HG03039 (cell line): ENCODE measurements around the gene KRT6C.
"Not testable (repeated sequence)": the region's sequence is repeated elsewhere in the genome, so short reads cannot be mapped to it uniquely, and the experiment has no call there.

Experiments used
- ATAC-seq: cut with Tn5 transposase; IDR thresholded peaks from one replicate; pipeline ENCODE4 v1.9.1; 2021; ENCODE audit warnings: mild to moderate bottlenecking, moderate library complexity; ENCODE audit not compliant: unreplicated experiment

KRT6C gene

DNA sequence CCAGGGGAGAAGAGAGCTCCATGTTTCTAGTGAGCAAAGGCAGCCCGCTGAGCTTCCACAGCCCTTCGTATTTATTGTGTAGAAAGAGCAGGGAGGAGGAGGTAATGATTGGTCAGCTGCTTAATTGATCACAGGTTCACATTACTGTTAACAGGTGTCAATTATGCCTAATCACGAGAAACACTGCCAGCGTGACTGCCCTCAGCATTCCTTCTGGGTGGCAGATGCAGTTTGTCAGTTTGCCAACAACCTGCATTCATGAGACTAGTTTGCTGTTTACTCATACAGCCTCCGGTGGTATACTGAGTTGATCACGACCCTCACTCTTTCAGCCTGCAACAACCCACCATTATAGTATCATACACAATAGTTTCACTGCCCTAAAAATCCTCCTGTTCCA, 27.0 kb upstream of the KRT6C start:
- not testable (repeated sequence) for ATAC-seq

GRCh38 chr12:52499806-52500560, 26.4 kb upstream of the KRT6C start:
- no peak for ATAC-seq

DNA sequence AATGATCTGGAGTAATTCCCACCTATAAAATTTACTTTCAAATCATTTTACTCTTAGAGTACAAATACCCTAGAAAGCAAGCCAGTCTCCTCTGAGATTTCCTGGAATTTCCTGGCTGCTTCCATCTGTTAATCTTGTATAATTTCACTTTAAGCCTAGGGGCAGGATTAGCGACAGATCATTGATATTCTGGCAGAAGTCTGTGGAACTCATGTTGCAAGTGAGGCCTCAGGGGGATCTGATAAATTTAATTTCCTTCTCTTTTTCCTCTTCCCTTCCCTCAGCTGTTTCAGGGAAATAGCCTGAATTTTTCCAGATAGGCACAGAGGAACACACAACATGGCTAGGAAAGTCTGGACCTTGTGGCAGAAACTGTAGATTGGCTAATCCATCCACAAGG, 25.3 kb upstream of the KRT6C start:
- no peak for ATAC-seq

DNA sequence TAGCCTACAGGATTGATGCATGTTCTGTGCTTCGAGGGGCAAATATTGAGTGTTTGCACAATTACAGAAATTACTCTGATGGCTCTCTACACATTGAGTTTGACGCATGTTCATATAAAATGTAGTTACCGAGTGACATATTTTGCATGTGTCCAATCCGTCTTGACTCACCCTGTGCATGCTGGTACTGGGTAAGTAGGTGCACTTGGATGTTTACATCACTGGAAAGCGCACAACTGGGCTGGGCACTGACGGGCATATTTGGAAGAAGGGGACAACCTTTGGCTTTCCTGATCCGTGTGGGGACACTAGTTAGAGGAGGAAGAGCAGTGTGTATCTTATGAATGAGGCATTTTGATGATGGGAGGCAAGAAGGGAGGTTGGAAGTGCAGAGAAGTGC, 24.4 kb upstream of the KRT6C start:
- no peak for ATAC-seq

GRCh38 chr12:52496590-52497071, 23.0 kb upstream of the KRT6C start:
- ATAC-seq = no peak

DNA sequence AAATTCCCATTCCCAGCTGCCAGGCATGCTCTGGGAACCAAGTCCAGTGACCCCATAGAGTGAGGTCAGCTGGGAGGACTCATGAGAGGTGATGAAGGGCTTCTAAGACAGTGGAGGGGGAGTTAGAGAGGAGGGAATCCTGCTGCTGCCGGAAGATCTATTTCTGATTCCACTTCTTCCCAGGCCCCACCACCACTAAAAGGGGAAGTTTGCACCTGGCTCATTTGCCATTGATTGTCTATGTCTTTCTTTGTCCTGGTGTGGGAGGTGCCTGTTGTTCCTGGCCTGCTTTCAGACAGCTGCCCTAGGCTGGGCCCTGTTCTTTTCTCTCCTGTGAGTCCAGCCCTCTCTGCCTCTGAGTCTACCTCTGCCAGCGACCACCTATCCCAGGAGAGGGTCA, 22.4 kb upstream of the KRT6C start:
- ATAC-seq = no peak

DNA sequence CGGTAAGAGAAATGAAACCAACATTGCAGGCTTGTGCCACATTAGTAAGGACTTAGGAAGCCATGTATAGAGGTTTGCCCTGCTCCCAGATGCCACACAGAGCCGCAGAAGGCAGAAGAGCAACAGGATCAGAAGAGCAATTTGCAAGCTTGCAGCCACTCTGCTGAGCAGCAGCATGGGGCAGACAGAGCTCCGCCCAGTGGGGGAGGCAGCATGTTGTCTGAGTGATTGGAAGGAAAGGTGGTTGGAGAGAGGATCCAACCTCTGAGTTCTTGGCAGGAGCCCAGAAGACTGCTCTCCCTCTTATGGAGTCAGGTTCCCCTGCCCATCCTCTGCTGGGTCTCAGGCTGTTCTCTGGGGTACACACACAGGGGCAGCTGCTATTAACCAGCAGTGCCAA, 21.8 kb upstream of the KRT6C start:
- ATAC-seq = no peak

DNA sequence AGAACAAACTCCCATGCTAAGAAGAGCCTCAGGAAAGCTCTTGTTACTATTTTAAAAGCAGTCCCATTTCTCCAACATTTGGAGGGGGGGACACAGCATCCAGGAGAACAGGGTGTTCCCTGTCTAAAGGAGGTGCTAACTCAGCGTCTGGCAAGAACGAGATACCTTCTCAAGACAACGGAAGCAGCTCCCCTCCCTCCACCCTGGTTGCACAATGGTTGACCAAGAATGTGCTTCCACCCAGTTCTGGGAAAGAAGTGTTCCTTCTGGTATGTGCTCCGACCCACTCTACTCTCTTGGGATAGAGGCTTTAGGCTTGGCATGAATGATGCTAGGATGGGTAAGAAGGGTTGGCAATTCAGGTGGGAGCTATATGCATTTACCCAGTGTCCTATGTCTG, 20.9 kb upstream of the KRT6C start:
- no peak for ATAC-seq

DNA sequence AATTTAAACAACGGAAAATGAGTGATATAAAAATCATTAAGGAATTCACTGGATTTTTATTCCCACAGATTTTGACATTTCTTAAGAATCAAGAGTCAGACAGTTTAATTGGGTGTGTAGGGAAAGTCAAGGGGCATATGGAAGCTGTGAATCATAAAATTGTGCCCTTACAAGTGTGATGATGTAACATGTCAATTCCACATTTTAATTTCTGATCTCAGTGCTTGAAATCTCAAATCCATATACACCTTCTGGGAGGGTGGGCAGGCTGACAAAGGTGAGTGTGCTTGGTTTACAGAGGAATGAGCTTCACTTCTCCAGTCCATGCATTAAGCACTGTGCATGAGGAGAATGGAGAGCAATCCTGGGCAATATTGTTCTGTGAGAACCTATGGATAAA, 20.5 kb upstream of the KRT6C start:
- no peak for ATAC-seq

- no peak for ATAC-seq
Observed at GRCh38 chr12:52493172-52493571, 19.6 kb upstream of the KRT6C start, which contains the start of gene KRT6A. KRT6A (minus strand) TSS chr12:52493257; CDS start chr12:52493188, 69 bp downstream.

GRCh38 chr12:52492405-52492804, 18.8 kb upstream of the KRT6C start:
- ATAC-seq = not testable (repeated sequence)

- not testable (repeated sequence) for ATAC-seq
Observed at GRCh38 chr12:52491495-52491894, 17.9 kb upstream of the KRT6C start.

GRCh38 chr12:52488736-52489135, 15.1 kb upstream of the KRT6C start:
- ATAC-seq = no peak

- ATAC-seq = not testable (repeated sequence)
Observed at GRCh38 chr12:52487744-52488443, 14.3 kb upstream of the KRT6C start.

DNA sequence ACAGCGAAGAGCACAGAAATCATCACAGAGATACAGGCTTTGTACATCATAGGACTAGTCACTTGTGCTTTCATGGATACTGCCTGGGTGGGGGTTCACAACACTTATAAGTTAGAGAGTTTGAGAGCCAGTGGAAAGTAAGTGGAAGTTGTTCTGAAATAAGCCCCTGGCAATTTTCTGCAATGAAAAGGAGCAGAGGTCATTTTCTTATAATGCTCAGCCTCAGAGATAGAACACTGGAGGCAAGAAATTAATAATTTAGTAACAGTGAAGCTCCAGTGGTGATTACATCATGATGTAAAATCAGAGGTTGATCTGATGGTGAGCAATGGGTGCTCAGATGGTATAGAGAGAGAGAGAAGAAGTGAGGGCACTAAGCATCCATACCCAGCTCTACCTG, 13.6 kb upstream of the KRT6C start:
- no peak for ATAC-seq

GRCh38 chr12:52486166-52487105, 12.8 kb upstream of the KRT6C start:
- ATAC-seq = no peak

GRCh38 chr12:52480073-52480472, 6.5 kb upstream of the KRT6C start:
- ATAC-seq = no peak

GRCh38 chr12:52477651-52478050, 4.0 kb upstream of the KRT6C start:
- no peak for ATAC-seq

DNA sequence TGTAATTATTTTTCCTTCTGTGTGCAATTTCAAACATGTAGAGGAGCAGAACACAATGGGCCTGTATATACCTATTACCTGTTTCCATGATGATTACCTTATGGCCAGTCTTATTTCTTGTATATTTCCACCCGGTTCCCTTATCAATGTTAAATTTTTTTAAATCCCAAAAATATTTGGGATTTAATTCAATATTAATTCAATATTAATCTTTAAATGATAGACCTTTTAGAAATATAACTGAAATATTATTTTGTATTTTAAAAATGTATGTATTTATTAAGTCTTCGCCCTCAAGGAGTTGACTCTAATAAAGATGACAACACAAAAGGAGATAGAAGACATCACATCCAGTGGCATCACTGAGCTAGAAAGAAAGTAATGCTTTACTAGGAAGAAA, 607 bp upstream of the KRT6C start:
- ATAC-seq = no peak

DNA sequence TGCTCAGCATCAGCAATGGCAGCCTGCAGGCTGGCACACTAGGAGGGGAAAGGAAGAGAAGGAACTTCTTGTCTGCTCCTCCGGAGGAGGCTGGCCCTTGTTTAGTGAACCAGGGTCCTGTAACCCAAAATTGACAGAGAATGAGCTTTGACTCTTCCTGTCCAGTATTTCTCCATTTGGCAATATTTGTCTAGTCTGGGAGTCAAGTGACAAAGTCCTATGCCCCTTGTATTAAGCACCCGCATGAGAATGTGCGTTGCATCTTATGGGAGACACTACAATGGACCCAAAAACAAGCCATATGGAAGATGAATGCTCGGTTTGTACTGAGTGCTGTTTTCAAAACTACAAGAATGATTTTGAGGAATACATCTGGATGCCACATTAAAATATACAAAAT, 3.8 kb downstream of the KRT6C start:
- ATAC-seq = no peak

- ATAC-seq = no peak
Observed at GRCh38 chr12:52464897-52465296, 8.7 kb downstream of the KRT6C start.
